ENCODE data around the gene PNPLA8. TPM values are rescaled to one million over a fixed set of nuclear protein-coding genes. Genes with fewer than 3 reads are reported as not detected.

The PNPLA8 gene
- total RNA-seq, 1 donor from 2014 or later, result 17.1 TPM

- Mint-ChIP-seq H3K27me3 (no peaks in the 10 kb centered on the region), H3K27ac (no peak overlapping the region), H3K4me3 (ENCODE audit: low read depth) (no peak overlapping the region), H3K36me3 (ENCODE audit: insufficient read depth) (peaks cover 2% of the 10 kb centered on the region), H3K4me1 (ENCODE audit: low read depth) (peaks cover 2% of the 10 kb centered on the region), H3K9me3 (ENCODE audit: low read depth) (no peaks in the 10 kb centered on the region)
- DNase-seq (ENCODE audit: low spot score, unreplicated experiment), result no peak
- no peak for TF ChIP-seq CTCF (IDR thresholded peaks at IDR 0.05; ENCODE audit: unreplicated experiment)
These were observed 41.8 kb downstream of the PNPLA8 start for GRCh38 chr7:108484137-108484536.

GRCh38 chr7:108480311-108480710, 45.6 kb downstream of the PNPLA8 start:
- Mint-ChIP-seq H3K9me3 (ENCODE audit: low read depth) (no peaks in the 10 kb centered on the region), H3K4me1 (ENCODE audit: low read depth) (peaks cover 2% of the 10 kb centered on the region)

GRCh38 chr7:108479751-108480150, 46.2 kb downstream of the PNPLA8 start:
- H3K9me3 Mint-ChIP-seq (ENCODE audit: low read depth), result no peaks in the 10 kb centered on the region
- H3K27ac Mint-ChIP-seq, result no peak overlapping the region
- H3K36me3 Mint-ChIP-seq (ENCODE audit: insufficient read depth), result peaks cover 8% of the 10 kb centered on the region
- no peaks in the 10 kb centered on the region for H3K27me3 Mint-ChIP-seq
- no peak for DNase-seq (ENCODE audit: low spot score, unreplicated experiment)
- TF ChIP-seq CTCF (IDR thresholded peaks at IDR 0.05; ENCODE audit: unreplicated experiment), result no peak
- H3K4me1 Mint-ChIP-seq (ENCODE audit: low read depth), result peaks cover 2% of the 10 kb centered on the region
- no peak overlapping the region for H3K4me3 Mint-ChIP-seq (ENCODE audit: low read depth)

More at GRCh38 chr7:108480311-108480710, 45.6 kb downstream of the PNPLA8 start:
- Mint-ChIP-seq H3K36me3 (ENCODE audit: insufficient read depth) (peaks cover 8% of the 10 kb centered on the region), H3K27ac (no peak overlapping the region), H3K27me3 (no peaks in the 10 kb centered on the region), H3K4me3 (ENCODE audit: low read depth) (no peak overlapping the region)
- TF ChIP-seq CTCF (IDR thresholded peaks at IDR 0.05; ENCODE audit: unreplicated experiment), result no peak
- DNase-seq (ENCODE audit: low spot score, unreplicated experiment), result no peak

- TF ChIP-seq CTCF (IDR thresholded peaks at IDR 0.05; ENCODE audit: unreplicated experiment), result no peak
- Mint-ChIP-seq H3K9me3 (ENCODE audit: low read depth) (no peaks in the 10 kb centered on the region), H3K36me3 (ENCODE audit: insufficient read depth) (peaks cover 8% of the 10 kb centered on the region), H3K27me3 (no peaks in the 10 kb centered on the region), H3K4me3 (ENCODE audit: low read depth) (no peak overlapping the region), H3K4me1 (ENCODE audit: low read depth) (peaks cover 2% of the 10 kb centered on the region), H3K27ac (no peak overlapping the region)
- no peak for DNase-seq (ENCODE audit: low spot score, unreplicated experiment)
These were observed 46.8 kb downstream of the PNPLA8 start for GRCh38 chr7:108479118-108479517.

- no peak overlapping the region for H3K4me3 Mint-ChIP-seq (ENCODE audit: low read depth)
- DNase-seq (ENCODE audit: low spot score, unreplicated experiment), result no peak
- no peaks in the 10 kb centered on the region for H3K27me3 Mint-ChIP-seq
- H3K36me3 Mint-ChIP-seq (ENCODE audit: insufficient read depth), result peaks cover 1% of the 10 kb centered on the region
- peaks cover 2% of the 10 kb centered on the region for H3K4me1 Mint-ChIP-seq (ENCODE audit: low read depth)
- H3K27ac Mint-ChIP-seq, result no peak overlapping the region
- no peaks in the 10 kb centered on the region for H3K9me3 Mint-ChIP-seq (ENCODE audit: low read depth)
- no peak for TF ChIP-seq CTCF (IDR thresholded peaks at IDR 0.05; ENCODE audit: unreplicated experiment)
These were observed 57.7 kb downstream of the PNPLA8 start for GRCh38 chr7:108468246-108468645.

Measured in progenitor cell of endocrine pancreas (in vitro differentiated cells).